H9 (cell line): ENCODE data around the gene SLC25A53. TPM values are rescaled to one million over a fixed set of nuclear protein-coding genes. Genes with fewer than 3 reads are reported as not detected.

Experiments
- DNase-seq: peaks from one replicate; pipeline ENCODE4 v3.0.0-alpha.2; 2017
- H2AFZ ChIP-seq: one replicate; pipeline ENCODE4 v1.6.1; 2013; ENCODE audit warnings: mild to moderate bottlenecking, low read length, control low read depth, moderate library complexity
- H2AK5ac ChIP-seq: 2 replicates; pipeline ENCODE4 v1.6.1; 2013; ENCODE audit warnings: low read length, control low read depth, mixed read lengths; ENCODE audit not compliant: insufficient read length
- H2BK120ac ChIP-seq: one replicate; pipeline ENCODE4 v1.6.1; 2013; ENCODE audit warnings: low read depth, mild to moderate bottlenecking, low read length, control low read depth, inconsistent platforms; ENCODE audit not compliant: poor library complexity, severe bottlenecking
- H2BK12ac ChIP-seq: 2 replicates; pipeline ENCODE4 v1.6.1; 2013; ENCODE audit warnings: low read length, control low read depth, mixed read lengths, low read depth; ENCODE audit not compliant: insufficient read length
- H2BK15ac ChIP-seq: 2 replicates; pipeline ENCODE4 v1.6.1; 2013; ENCODE audit warnings: low read depth, low read length, control low read depth
- H2BK20ac ChIP-seq: one replicate; pipeline ENCODE4 v1.6.1; 2013; ENCODE audit warnings: low read depth, mild to moderate bottlenecking, low read length, control low read depth, inconsistent platforms; ENCODE audit not compliant: poor library complexity, severe bottlenecking
- H2BK5ac ChIP-seq: 2 replicates; pipeline ENCODE4 v1.6.1; 2013; ENCODE audit warnings: low read length, control low read depth, mixed read lengths; ENCODE audit not compliant: insufficient read length
- H3K14ac ChIP-seq: 2 replicates; pipeline ENCODE4 v1.6.1; 2013; ENCODE audit warnings: low read length, control low read depth; ENCODE audit not compliant: insufficient read depth
- H3K18ac ChIP-seq: 2 replicates; pipeline ENCODE4 v1.6.1; 2013; ENCODE audit warnings: low read depth, mild to moderate bottlenecking, mixed read lengths, low read length, control low read depth; ENCODE audit not compliant: insufficient read length
- H3K23ac ChIP-seq: 2 replicates; pipeline ENCODE4 v1.6.1; 2013; ENCODE audit warnings: low read length, control low read depth, mixed read lengths, low read depth; ENCODE audit not compliant: insufficient read length
- H3K23me2 ChIP-seq: 2 replicates; pipeline ENCODE4 v1.6.1; 2013; ENCODE audit warnings: low read depth, mild to moderate bottlenecking, mixed read lengths, low read length, control low read depth; ENCODE audit not compliant: insufficient read length, poor library complexity, severe bottlenecking
- H3K27ac ChIP-seq: 2 replicates; pipeline ENCODE4 v1.5.1; 2013; ENCODE audit warnings: low read length, control low read depth, mixed read lengths, low read depth; ENCODE audit not compliant: insufficient read length
- H3K27me3 ChIP-seq: 2 replicates; pipeline ENCODE4 v1.6.1; 2013; ENCODE audit warnings: low read length, control low read depth, inconsistent platforms; ENCODE audit not compliant: insufficient read depth
- H3K4ac ChIP-seq: 2 replicates; pipeline ENCODE4 v1.6.1; 2013; ENCODE audit warnings: low read depth, mild to moderate bottlenecking, control low read depth, inconsistent platforms, low read length, moderate library complexity
- H3K4me1 ChIP-seq: 2 replicates; pipeline ENCODE4 v1.6.1; 2013; ENCODE audit warnings: low read length, control low read depth, inconsistent platforms; ENCODE audit not compliant: insufficient read depth
- H3K4me2 ChIP-seq: 2 replicates; pipeline ENCODE4 v1.6.1; 2013; ENCODE audit warnings: low read length, control low read depth, mixed read lengths; ENCODE audit not compliant: insufficient read length, insufficient read depth
- H3K56ac ChIP-seq: 2 replicates; pipeline ENCODE4 v1.6.1; 2013; ENCODE audit warnings: low read depth, mild to moderate bottlenecking, mixed read lengths, low read length, control low read depth; ENCODE audit not compliant: insufficient read length
- H3K79me1 ChIP-seq: 2 replicates; pipeline ENCODE4 v1.6.1; 2013; ENCODE audit warnings: low read depth, mild to moderate bottlenecking, moderate library complexity, low read length, control low read depth, inconsistent platforms; ENCODE audit not compliant: insufficient read depth, poor library complexity, severe bottlenecking
- H3K79me2 ChIP-seq: 2 replicates; pipeline ENCODE4 v1.6.1; 2013; ENCODE audit warnings: low read length, control low read depth, inconsistent platforms; ENCODE audit not compliant: insufficient read depth
- H3K9ac ChIP-seq: 2 replicates; pipeline ENCODE4 v1.6.1; 2013; ENCODE audit warnings: low read length, control low read depth, mixed read lengths; ENCODE audit not compliant: insufficient read length; ENCODE audit errors: extremely low read depth
- H3K9me3 ChIP-seq: one replicate; pipeline ENCODE4 v1.6.1; 2013; ENCODE audit warnings: low read depth, low read length, inconsistent platforms; ENCODE audit not compliant: control insufficient read depth
- H3T11ph ChIP-seq: one replicate; pipeline ENCODE4 v1.6.1; 2013; ENCODE audit warnings: mild to moderate bottlenecking, low read length, control low read depth, inconsistent platforms
- H4K20me1 ChIP-seq: one replicate; pipeline ENCODE4 v1.6.1; 2013; ENCODE audit not compliant: control insufficient read depth, insufficient read length, insufficient read depth
- H4K5ac ChIP-seq: 2 replicates; pipeline ENCODE4 v1.6.1; 2013; ENCODE audit warnings: low read depth, mild to moderate bottlenecking, mixed read lengths, low read length, control low read depth; ENCODE audit not compliant: insufficient read length
- H4K8ac ChIP-seq: replicated peaks from 2 replicates; pipeline ENCODE4 v1.6.1; 2013; ENCODE audit warnings: low read length, control low read depth, mixed read lengths, low read depth; ENCODE audit not compliant: insufficient read length
- H4K91ac ChIP-seq: 2 replicates; pipeline ENCODE4 v1.6.1; 2013; ENCODE audit warnings: low read depth, mild to moderate bottlenecking, moderate library complexity, mixed read lengths, low read length, control low read depth; ENCODE audit not compliant: insufficient read length
- H3K27ac Mint-ChIP-seq, 3 experiments: 2 replicates in 2 of 3; 3 replicates in 1 of 3; pipeline ENCODE4 v1.8.0; 2020 to 2021; ENCODE audit warnings: mixed read lengths in 3 of 3, mild to moderate bottlenecking in 1 of 3, moderate library complexity in 1 of 3
- H3K27me3 Mint-ChIP-seq: 2 replicates; pipeline ENCODE4 v1.8.0; 2021; ENCODE audit warnings: low read depth, mild to moderate bottlenecking, moderate library complexity, mixed read lengths
- H3K36me3 Mint-ChIP-seq, 3 experiments: 2 replicates in 2 of 3; 3 replicates in 1 of 3; pipeline ENCODE4 v1.8.0; 2020 to 2021; ENCODE audit warnings: low read depth in 3 of 3, mixed read lengths in 3 of 3; ENCODE audit not compliant: insufficient read depth in 1 of 3
- H3K4me1 Mint-ChIP-seq, 2 experiments: 2 replicates each; pipeline ENCODE4 v1.8.0; 2020; ENCODE audit warnings: mixed read lengths in 2 of 2
- H3K4me3 Mint-ChIP-seq, 2 experiments: 2 replicates in 1 of 2; 3 replicates in 1 of 2; pipeline ENCODE4 v1.8.0; 2020 to 2021; ENCODE audit warnings: mild to moderate bottlenecking in 2 of 2, mixed read lengths in 2 of 2, moderate library complexity in 1 of 2
- H3K9me3 Mint-ChIP-seq, 2 experiments: 2 replicates in 1 of 2; 3 replicates in 1 of 2; pipeline ENCODE4 v1.8.0; 2020; ENCODE audit warnings: mild to moderate bottlenecking in 2 of 2, mixed read lengths in 2 of 2, moderate library complexity in 1 of 2
- CTCF ChIP-seq: fragments of 200-600 bp; sonication (generic); conservative IDR thresholded peaks from 3 replicates; pipeline ENCODE4 v1.8.0; 2021; ENCODE audit warnings: antibody characterized with exemption, mild to moderate bottlenecking
- WGBS: extraction: QIAGEN DNeasy Blood & Tissue Kit; methylation state at CpG from one replicate; pipeline ENCODE4 v1.1.7; 2013; ENCODE audit warnings: missing lambda C conversion rate, low lambda C conversion rate, mixed read lengths; ENCODE audit not compliant: insufficient read length; ENCODE audit errors: extremely low coverage; 5-methylcytosine and 5-hydroxymethylcytosine counted together
- total RNA-seq: library from RNA; stranded (reverse); gene quantifications from 2 replicates; pipeline ENCODE4 v1.2.1, GENCODE V29; 2021

The SLC25A53 gene
- total RNA-seq, 1 experiment from 2014 or later = 1.6 TPM

DNA sequence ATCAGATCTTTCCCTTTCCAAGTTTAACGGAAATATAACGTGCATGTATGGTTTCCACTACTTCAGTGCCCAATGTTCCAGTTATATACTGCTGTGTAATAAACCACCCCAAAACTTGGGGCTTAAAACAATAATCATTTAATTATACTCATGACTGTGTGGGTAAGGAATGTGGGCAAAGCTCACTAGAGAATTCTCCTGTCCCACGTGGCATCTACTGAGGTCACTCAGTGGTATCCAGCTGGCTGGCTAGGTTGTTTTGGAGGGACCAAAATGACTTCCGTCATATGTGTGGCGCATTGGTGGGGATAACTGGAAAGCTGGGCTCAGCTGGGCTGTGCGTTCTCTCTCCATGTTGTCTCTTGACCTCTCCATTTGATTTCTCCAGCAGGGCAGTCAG, 26.0 kb downstream of the SLC25A53 start:
- H3K4ac ChIP-seq = no peak overlapping the region
- no peaks in the 10 kb centered on the region for H3K36me3 Mint-ChIP-seq
- H3K14ac ChIP-seq = no peak overlapping the region; the same call in 1 of the 2 replicates
- no peak overlapping the region for H2BK20ac ChIP-seq
- no peaks in the 10 kb centered on the region for H3K4me1 Mint-ChIP-seq
- no peak overlapping the region for H3K18ac ChIP-seq
- no peak overlapping the region for H2AK5ac ChIP-seq
- H3K27me3 ChIP-seq = no peaks in the 10 kb centered on the region
- H4K8ac ChIP-seq = no peak overlapping the region
- no peaks in the 10 kb centered on the region for H3K79me2 ChIP-seq
- DNase-seq = no peak
- no peak overlapping the region for H3K23ac ChIP-seq
- TF ChIP-seq CTCF = no peak
- no peak overlapping the region for H3T11ph ChIP-seq
- no peaks in the 10 kb centered on the region for H3K79me1 ChIP-seq
- no peaks in the 10 kb centered on the region; the same call in 1 of the 2 replicates for H3K27me3 Mint-ChIP-seq
- H4K20me1 ChIP-seq = no peaks in the 10 kb centered on the region
- H2BK15ac ChIP-seq = no peak overlapping the region
- H3K9me3 Mint-ChIP-seq = peaks cover 0 to 52% of the 10 kb centered on the region in 2 experiments; a peak in 2 of 5 replicates
- H3K56ac ChIP-seq = no peak overlapping the region
- no peak overlapping the region for H3K27ac ChIP-seq
- no peaks in the 10 kb centered on the region for H3K4me1 ChIP-seq
- H3K4me2 ChIP-seq = no peak overlapping the region
- WGBS = no CpG with 5 or more reads among the region's 6 CpGs
- no peak overlapping the region for H4K91ac ChIP-seq
- no peak overlapping the region for H2AFZ ChIP-seq
- H3K9ac ChIP-seq = no peak overlapping the region
- no peaks in the 10 kb centered on the region for H3K23me2 ChIP-seq
- peak overlapping the region in 1 of 3 experiments; percentile 46; a peak in 1 of 7 replicates for H3K27ac Mint-ChIP-seq
- no peak overlapping the region for H4K5ac ChIP-seq
- no peak overlapping the region for H3K4me3 Mint-ChIP-seq
- no peak overlapping the region for H2BK12ac ChIP-seq
- H2BK120ac ChIP-seq = no peak overlapping the region
- peaks cover 22% of the 10 kb centered on the region for H3K9me3 ChIP-seq
- H2BK5ac ChIP-seq = no peak overlapping the region
